DMS79 (cell line): ENCODE data around the gene SRCAP.
"Not testable (repeated sequence)": the region's sequence is repeated elsewhere in the genome, so short reads cannot be mapped to it uniquely, and the experiment has no call there.

Experiments used
- DNase-seq: peaks from one replicate; lab custom pipeline; 2025; lab: John Stamatoyannopoulos, UW

Gene SRCAP

DNA sequence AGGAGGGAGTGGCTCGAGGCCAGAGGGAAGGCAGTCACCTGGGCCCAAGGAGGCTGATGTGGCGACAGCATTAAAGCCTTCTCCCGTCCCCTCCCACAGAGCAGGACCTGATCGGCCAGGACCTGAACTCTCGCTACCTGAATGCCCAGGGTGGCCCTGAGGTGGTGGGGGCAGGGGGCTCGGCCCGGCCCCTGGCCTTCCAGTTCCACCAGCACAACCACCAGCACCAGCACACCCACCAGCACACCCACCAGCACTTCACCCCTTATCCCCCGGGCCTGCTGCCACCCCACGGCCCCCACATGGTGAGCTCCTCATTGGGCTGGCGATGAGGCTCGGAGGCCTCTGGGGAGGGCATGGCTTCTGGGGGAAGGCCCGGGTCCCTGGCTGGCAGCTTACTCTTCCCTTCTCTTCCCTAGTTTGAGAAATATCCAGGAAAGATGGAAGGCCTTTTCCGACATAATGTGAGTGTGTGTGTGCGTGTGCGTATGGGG lies 34.3 kb upstream of the SRCAP start:
- DNase-seq = no peak

DNA sequence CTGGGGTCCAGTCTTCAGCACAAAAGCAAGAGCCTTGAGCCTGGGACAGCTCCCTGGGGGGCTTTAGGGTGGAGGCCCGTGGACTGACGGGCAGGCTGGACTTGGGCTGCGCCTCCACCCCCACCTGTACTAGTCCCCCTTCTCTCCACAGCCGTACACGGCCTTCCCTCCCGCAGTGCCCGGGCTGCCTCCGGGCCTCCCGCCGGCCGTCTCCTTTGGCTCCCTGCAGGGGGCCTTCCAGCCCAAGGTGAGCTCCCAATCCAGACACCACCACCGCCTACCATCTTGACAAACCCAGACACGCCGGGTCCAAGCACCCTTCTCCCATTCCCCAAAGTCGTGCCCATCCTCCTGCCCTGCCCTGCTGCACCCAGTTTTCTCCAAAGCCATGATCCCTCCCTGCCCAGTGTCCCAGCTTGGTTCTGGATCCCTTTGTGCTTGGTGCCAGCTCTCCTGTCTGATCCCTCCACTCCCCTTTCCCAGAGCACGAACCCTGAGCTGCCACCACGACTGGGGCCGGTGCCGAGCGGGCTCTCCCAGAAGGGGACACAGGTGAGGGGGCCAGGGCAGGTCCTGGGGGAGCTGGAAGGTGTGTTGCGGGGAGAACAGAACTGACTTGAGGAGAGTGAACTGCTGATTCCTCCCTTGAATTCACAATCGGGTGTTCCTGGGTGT lies 33.7 kb upstream of the SRCAP start:
- no peak for DNase-seq

DNA sequence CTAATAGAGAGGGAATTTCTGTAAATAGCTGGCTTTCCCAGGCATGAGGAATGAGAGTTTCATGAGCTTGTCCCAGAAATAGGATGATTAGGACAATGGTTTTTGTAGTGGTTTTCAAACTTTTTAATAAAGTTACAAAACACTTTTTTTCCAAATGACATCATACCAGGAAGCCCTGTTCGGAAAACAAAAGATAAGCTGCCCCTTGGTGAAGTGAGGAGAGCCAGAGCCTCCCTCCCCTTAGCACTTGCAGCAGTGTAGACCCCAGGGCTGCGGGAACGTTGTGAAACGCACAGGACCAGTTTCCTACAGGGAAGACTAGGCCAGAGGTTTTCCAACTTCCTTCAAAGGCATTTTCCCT lies 33.2 kb upstream of the SRCAP start:
- DNase-seq = no peak

DNA sequence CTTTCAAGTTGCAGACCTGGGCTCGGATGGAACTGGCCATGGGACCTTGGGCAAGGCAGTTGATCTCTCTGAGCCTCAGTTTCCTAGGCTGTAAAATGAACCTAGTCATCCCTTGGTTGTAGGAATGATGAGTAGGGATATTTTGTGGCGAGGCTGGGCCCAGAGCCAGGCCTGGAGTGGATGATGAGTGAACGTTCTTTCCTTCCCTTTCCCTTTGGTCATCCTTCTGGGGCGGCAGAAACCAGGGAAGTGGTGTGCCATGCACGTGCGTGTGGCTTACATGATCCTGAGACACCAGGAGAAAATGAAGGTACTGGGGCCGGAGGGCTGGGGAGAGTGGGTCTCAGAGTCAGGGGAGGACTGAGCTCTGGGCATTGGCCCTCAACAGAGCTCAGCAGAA lies 32.3 kb upstream of the SRCAP start:
- no peak for DNase-seq

DNA sequence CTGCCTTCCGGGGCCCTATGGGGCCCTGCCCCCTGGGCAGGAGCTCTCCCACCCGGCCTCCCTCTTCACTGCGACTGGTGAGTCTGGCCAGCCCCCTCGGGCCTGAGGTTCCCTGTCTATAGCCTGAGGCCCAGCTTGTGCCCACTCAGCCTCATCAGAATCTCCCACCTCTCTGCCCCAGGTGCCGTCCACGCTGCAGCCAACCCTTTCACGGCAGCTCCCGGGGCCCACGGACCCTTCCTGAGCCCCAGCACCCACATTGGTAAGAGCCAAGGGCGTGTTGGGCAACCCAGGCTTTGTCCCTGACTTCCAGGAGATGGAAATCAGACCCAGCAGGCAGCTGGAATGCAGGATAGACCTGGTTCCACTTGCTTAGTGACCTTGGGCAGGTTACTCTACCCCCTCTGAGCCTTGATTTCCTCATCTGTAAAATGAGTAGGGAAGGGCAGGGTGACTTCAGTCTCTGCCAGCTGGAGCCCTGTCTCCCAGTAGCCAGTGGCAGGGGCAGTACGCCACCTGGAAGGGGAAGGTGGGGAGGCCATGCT lies 31.5 kb upstream of the SRCAP start:
- no peak for DNase-seq

DNA sequence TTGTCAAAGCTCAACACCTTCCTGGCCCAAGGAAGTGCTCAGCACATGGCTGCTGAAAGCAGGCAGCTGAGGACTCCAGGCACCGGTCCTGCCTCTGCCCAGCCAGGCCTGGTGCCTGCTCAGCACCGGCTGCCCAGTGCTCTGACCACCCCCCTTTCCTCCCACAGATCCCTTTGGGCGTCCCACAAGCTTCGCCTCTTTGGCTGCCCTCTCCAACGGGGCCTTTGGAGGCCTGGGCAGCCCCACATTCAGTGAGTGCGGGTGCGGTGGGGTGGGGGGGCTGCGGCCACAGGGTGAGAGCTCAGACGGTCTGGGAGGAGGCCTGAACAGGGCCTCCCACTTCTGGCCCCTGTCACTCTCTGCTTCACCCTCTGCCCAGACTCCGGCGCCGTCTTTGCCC lies 30.6 kb upstream of the SRCAP start:
- no peak for DNase-seq

DNA sequence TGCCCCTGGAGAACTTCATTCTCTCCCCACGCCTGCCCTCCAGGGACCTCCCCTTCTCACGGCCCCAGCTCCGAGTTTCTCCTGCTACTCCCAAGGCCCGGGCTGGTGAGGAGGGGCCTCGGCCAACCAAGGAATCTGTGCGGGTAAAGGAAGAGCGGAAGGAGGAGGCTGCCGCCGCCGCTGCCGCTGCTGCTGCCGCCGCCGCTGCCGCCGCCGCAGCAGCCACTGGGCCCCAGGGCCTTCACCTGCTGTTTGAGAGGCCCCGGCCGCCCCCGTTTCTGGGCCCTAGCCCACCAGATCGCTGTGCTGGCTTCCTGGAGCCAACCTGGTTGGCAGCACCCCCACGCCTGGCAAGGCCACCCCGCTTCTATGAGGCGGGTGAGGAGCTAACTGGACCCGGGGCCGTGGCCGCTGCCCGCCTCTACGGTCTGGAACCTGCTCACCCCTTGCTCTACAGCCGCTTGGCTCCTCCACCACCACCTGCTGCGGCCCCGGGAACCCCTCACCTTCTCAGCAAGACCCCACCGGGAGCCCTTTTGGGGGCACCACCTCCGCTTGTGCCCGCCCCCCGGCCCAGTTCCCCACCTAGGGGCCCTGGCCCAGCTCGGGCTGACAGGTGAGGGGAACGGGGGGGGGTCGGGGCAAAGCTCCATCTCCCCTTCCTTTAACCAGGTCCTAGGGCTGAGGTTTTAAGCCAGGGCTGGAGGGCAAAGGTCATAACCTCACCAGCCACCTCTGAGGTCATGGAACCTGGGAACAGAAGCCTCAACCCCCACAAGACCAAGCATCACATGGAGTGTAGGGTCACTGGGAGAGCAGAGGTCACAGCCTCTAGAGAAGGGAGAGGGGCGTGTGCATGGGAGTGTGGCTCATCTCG lies 29.7 kb upstream of the SRCAP start:
- no peak for DNase-seq

DNA sequence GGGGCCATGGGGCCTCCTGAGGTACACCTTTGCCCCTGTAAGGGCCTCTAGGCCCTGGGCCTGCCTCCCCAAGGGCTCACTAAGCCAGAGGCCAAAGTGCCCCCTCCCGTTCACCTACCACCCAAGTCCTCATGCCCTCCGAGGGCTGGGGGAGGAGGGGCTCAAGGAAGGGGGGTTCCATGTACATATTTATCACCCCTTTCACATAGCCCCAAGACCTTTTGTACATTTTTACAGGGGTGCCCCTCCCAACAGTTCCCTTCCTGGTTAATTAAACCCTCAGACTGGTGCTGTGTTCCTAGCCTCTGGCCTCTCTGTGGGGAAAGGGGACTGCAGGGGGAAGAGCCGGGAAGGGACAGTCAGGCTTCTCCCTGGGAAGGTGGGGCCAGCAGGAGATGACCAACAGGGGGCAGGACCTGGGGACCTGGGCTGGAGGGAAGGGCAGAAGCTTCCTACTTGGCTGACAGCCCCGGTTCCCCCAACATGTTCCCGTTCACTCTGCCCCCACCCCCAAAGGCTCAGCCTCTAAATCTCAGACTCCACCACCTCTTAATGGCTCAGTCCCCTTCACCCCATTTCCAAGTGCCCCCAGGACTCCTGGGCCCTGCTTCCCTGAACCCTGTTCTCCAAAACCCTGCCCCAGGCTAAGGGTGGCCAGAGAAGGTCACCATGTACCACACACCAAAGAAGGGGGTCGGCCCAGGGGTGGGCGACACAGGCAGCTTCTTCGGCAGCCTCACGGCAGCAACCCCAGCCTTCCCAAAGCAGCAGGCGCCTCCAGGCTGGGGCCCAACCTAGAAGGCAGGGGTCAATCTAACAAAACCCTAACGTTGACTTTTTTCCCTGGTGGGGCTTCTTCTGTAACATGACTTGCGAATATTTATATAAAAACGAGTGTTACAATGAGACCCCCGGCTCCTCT lies 28.8 kb upstream of the SRCAP start:
- no peak for DNase-seq

DNA sequence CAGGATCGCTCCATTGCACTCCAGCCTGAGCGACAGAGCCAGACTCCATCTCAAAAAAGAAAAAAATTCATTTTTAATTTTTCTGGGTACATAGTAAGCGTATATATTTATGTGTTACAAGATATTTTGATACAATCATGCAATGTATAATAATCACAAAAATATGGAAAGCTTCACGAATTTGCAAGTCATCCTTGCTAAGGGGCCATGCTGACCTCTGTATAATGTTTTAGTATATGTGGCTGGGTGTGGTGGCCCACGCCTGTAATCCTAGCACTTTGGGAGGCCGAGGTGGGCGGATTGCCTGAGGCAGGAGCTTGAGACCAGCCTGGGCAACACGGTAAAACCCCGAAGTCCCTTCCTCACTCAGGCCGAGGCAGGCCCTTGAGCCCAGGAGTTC lies 23.8 kb upstream of the SRCAP start:
- DNase-seq = no peak

DNA sequence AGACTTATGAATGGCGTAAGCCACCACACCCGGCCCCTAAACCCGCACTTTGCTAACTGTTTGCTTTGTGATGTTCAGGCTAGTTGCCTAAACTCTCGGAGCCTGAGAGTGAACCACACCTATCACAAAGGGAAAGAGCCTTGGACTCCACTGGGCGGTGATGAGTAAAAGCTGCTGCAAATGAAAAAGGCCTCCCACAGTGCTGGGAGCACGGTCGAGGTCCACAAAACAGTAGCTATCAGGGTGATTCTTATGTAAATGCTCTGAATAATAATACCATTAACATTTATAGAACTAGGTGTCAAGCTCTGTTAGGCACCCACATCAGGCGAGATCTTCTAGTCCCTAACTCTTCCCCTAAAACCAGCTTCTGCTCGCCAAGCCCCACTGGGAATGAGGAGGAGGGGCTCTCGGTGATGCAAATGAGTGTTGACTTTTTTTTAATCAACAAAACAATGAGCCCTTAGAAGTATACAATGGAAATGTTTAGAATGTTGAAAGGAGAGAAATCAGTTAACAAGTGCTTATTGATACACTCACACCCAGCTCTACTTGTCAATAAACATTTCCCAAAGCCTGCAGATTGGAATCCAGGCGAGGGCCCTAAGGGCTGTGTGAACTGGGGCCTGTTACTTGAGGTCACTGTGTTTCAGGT lies 20.9 kb upstream of the SRCAP start:
- no peak for DNase-seq

DNA sequence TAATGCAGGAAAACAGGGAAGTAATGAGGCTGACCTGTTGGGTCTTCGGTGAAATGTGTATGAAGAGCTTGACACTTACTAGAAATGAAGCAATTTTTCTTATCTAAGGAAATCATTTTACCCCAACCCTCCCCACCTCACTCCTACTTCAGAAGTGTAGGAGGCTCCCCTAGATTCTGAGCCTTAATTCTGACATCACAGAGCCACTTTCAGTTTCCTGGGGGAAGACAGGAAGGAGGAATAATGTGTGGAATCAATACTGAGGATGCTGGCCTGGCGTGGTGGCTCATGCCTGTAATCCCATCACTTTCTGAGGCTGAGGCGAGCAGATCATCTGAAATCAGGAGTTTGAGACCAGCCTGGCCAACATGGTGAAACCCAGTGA lies 20.4 kb upstream of the SRCAP start:
- DNase-seq = no peak

DNA sequence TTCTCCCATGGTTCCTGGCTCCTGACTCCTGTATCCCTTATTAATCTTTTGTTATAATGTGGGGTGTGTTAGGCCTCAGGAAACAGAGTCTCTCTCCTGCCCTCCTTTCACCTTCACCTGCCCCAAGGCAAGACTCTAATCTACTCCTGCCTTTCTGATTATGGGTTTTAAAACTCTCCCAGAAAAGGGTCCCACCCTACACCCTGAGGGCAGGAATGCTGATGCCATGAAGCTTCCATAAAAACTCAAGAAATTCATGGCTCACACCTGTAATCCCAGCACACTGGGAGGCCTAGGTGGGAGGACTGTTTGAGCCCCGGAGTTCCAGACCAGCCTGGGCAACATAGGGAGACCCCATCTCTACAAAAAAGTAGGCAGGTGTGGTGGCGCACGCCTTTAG lies 18.6 kb upstream of the SRCAP start:
- no peak for DNase-seq

DNA sequence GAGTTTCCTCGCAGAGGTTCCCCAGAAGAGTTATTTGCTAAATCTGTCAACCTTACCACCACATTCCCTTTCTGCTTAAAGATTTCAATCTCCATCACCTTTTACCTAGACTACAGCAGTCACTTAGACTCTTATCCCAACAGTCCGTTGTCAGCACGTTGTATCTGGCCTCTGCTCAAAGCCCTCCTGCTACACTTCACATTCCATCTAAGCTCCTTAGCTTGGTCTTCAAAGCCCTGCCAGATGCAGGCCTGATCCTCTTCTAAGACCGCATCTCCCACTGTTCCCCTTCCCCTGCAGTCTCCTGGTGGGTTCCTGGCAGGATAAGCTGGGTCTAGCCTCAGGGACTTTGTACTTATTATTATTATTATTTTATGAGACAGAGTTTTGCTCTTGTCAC lies 10.3 kb upstream of the SRCAP start:
- no peak for DNase-seq

DNA sequence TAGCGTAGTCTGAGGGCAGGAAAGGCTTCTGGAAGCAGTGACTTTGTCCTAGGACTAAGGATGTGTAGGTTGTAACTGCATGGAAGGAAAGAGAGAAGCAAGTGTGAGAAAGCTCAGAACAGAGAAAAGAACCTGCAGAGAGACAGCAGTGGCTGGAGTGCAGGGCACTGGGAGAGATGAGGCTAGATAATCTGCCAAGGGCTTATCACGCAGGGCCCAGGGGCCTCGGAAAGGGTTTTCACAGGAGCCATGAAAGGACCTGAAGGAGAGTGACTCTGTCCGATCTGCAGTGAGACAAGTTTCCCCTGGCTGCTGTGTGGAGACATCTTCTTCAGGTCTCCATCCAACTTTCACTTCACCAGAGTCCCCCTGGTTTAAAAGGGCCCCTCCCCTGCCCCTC lies 7.1 kb upstream of the SRCAP start:
- no peak for DNase-seq

DNA sequence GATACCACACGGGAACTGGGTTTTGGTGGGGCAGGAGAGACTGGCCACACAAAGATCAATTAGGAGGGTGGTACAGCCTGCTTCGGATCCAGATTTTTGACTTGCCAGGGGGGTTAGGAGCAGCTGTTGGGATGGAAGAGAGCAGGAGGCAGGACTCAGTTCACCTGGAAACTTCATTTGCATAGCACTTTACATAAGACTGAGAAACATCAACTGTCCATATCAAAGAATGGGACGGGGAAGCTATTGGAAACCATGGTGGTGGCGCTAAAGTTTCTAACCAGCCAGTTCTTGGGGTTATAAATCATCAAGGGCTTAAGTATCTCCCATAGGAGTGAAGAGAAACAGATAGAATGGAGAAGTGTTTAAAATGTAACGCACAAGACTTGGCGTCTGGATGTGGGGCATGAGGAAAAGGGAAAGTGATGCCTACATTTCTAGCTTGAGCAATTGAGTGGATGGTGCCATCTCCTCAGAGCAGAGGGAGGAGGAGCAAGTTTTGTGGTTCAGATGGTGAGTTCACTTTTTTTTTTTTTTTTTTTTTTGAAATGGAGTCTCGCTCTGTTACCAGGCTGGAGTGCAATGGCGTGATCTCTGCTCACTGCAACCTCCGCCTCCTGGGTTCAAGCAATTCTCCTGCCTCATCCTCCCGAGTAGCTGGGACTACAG lies 6.4 kb upstream of the SRCAP start:
- no peak for DNase-seq

DNA sequence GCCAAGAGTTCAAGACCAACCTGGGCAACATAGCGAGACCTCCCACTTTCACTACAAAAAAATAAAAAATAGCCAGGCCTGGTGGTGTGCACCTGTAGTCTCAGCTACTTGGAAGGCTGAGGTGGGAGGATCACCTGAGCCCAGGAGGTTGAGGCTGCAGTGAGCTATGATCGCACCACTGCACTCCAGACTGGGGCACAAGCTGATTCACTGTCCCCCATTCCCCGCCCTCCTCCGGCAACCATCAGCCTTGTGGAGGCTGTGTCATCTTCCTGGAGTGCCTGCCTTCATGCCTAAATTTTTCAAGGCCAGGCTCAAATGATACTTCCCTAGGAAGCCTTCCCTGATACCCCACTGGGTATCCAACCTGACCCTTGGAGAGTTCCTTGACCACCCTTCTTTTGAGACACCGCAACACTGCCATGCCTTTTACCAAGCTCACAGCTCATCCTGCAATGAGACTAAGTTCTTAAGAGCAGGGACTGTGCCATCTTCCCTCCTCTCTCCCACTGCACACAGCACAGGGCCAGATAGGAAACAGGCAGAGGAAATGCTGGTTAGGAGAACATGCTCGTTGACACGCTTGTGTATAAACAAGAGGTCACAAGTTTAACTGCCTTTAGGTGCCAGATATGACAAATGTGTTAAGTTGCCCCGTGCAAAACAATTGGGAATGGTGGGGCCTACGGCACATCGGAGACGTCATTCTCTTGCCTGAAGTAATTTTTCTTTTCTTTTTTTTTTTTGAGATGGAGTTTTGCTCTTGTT lies 3.9 kb upstream of the SRCAP start:
- DNase-seq = no peak

DNA sequence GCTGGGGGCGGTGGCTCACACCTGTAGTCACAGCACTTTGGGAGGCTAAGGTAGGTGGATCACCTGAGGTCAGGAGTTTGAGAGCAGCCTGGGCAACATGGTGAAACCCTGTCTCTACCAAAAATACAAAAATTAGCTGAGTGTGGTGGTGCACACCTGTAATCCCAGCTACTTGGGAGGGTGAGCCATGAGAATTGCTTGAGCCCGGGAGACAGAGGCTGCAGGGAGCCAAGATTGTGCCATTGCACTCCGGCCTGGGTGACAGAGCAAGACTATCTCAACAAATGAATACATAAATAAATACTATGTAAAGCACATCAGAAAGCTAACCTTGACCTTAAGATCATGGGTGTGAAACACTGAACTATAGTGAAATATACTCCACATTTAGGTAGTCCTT lies 2.3 kb upstream of the SRCAP start:
- not testable (repeated sequence) for DNase-seq

DNA sequence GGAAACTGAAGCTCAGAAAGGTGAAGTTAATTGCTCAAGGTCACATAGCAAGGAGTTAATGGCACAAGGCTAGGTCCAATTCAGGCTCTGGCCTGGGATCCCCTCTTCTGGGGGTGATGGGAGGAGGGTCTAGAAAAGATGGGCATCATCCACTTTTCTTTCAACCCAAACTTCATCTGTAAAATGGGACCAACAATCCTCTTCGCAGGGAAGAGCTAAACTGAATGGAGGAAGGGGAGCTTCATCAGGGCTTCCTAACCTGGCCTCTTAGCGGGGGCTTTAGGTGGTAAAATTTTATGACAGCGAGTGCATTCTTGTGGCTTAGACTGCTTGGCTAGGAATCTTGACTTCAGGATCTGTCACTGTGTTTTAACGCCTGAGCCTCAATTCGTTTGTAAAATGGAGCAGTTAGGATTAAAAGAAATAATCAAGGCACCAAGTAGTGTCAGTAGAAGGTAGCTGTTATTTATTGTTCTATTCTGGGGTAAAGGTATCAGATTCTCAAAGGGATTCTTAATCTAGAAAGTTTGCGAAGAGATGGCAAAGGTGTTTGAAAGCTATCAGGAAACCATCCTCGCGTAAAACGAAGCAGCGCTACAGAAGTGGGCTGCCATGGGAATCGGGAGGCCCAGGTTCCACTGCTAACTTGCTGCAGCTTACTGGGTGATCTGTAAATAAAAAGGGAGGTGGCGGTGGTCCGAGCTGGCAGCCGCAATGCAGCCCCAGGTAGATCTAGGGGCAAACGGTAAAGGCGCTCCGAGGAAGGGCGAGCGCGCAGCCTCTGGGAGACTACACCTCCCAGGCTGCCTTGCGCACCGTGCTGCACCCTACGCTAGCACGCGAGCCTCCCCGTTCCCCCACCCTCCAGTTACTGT lies 1.5 kb upstream of the SRCAP start:
- no peak for DNase-seq

DNA sequence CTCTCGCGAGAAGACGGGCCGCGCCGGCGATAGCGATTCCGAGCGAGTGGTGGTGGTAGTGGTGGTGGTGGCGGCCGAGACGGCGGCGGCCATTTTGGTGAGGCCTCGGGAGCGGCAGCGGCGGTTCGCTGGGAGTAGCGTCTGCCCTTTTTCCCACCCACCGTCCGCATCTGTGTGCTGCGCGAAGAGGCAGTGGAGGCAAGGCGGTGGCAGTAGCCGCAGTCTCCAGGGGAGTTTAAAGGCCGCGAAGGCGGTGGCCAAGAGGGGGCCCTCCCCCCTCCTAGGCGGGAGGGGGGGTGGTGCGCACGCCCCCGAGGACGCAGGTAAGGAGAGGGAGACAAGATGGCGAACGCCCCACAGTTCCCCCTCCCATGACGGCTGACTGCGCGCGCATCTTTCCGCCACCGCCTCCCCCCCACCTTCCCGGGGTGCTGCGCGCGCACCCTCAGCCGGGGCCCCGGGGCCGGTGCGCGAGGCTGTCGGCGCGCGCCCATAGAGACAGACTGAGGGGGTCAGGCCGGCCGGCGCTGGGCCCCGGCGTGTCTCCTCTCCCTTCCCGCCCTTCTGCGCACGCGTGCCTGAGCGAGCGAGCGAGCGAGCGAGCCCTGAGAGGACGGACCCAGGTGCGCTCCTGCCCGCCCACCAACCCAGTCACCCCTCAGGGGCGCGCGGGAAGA lies 694 bp upstream of the SRCAP start:
- DNase-seq = peak; percentile 89
